ENCODE results near the gene FRYL.

DNA sequence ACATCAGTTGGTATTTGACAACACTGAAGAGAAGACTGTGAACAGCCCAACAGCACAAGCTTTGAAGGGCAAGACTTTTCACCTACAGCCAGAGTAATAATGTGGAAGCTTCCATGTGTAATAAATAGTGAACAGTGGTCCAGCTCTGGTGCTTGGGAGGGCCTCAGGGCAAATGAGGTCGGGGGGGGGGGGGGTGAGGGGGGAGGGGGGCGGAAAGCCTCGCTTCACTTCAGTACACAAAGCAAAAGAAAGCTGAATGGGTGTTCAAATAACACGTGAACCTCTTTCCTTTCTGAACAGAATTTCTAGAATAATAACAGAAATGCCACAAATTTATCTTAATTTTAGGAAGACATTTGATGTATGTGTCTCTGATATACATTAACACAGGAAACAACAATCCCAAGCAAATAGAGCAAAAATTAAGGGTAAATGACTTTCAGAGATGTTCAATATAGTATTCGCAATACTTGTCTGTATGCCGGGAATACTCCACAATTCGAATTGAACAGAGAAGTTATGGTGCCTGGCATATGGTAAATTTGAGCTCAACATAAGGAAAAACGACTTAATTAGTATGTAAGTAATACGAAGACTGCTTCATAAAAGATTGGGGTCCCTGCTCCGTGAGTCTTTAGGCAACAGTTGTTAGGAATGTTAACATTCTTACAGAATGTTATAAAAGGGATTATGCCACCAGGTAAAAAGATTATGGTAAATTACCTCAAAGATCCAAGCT, 92.6 kb downstream of the FRYL start:
- TF ChIP-seq, protein P1, sequence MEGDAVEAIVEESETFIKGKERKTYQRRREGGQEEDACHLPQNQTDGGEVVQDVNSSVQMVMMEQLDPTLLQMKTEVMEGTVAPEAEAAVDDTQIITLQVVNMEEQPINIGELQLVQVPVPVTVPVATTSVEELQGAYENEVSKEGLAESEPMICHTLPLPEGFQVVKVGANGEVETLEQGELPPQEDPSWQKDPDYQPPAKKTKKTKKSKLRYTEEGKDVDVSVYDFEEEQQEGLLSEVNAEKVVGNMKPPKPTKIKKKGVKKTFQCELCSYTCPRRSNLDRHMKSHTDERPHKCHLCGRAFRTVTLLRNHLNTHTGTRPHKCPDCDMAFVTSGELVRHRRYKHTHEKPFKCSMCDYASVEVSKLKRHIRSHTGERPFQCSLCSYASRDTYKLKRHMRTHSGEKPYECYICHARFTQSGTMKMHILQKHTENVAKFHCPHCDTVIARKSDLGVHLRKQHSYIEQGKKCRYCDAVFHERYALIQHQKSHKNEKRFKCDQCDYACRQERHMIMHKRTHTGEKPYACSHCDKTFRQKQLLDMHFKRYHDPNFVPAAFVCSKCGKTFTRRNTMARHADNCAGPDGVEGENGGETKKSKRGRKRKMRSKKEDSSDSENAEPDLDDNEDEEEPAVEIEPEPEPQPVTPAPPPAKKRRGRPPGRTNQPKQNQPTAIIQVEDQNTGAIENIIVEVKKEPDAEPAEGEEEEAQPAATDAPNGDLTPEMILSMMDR (IDR thresholded peaks at IDR 0.05), result no peak
- TF ChIP-seq POLR2A (IDR thresholded peaks at IDR 0.05), result no peak

Measured in lower leg skin (tissue), 3 donors.